CD4-positive, CD25-positive, alpha-beta regulatory T cell (primary cell): ENCODE data around the gene ZNF816. TPM values are rescaled to one million over a fixed set of nuclear protein-coding genes. Genes with fewer than 3 reads are reported as not detected.
"Not testable (repeated sequence)": the region's sequence is repeated elsewhere in the genome, so short reads cannot be mapped to it uniquely, and the experiment has no call there.

Experiments
- ATAC-seq, 2 donors: fragments of 150-1000 bp; cut with Tn5 transposase; one replicate each; pipeline ENCODE4 v1.10.0; 2021; ENCODE audit warnings: low read depth in 2 of 2, moderate number of reproducible peaks in 2 of 2, moderate library complexity in 1 of 2
- DNase-seq, 3 donors: peaks; one replicate each; pipeline versions ENCODE4 v3.0.0 to v3.0.0-alpha.2; 2012 to 2022; ENCODE audit warnings: mixed read lengths in 1 of 3
- H3K27ac ChIP-seq: one replicate; pipeline ENCODE4 v1.7.0; 2013; ENCODE audit warnings: mild to moderate bottlenecking, low read length; ENCODE audit not compliant: insufficient read depth, poor library complexity, severe bottlenecking
- H3K27me3 ChIP-seq: one replicate; pipeline ENCODE4 v1.7.0; 2013; ENCODE audit warnings: low read length; ENCODE audit not compliant: control insufficient read depth, insufficient read depth
- H3K36me3 ChIP-seq: one replicate; pipeline ENCODE4 v1.7.0; 2013; ENCODE audit warnings: mild to moderate bottlenecking, low read length, moderate library complexity; ENCODE audit not compliant: control insufficient read depth, insufficient read depth
- H3K4me1 ChIP-seq: 2 replicates; pipeline ENCODE4 v1.7.0; 2013; ENCODE audit warnings: mild to moderate bottlenecking, low read length; ENCODE audit not compliant: insufficient read depth, control insufficient read depth, poor library complexity, severe bottlenecking
- H3K4me3 ChIP-seq: one replicate; pipeline ENCODE4 v1.7.0; 2013; ENCODE audit warnings: low read depth, mild to moderate bottlenecking, low read length, moderate library complexity
- H3K9me3 ChIP-seq, 2 experiments: 1 replicate in 1 of 2; 2 replicates in 1 of 2; pipeline ENCODE4 v1.7.0; 2013; ENCODE audit warnings: low read length in 2 of 2, mild to moderate bottlenecking in 1 of 2, moderate library complexity in 1 of 2; ENCODE audit not compliant: control insufficient read depth in 2 of 2
- H3K27ac Mint-ChIP-seq, 3 donors: one replicate each; pipeline ENCODE4 v1.8.0; 2020 to 2022; ENCODE audit warnings: mild to moderate bottlenecking in 3 of 3, mixed read lengths in 3 of 3, moderate library complexity in 2 of 3
- H3K27me3 Mint-ChIP-seq: one replicate; pipeline ENCODE4 v1.8.0; 2022; ENCODE audit warnings: mild to moderate bottlenecking, mixed read lengths
- H3K36me3 Mint-ChIP-seq: one replicate; pipeline ENCODE4 v1.8.0; 2020; ENCODE audit warnings: mixed read lengths
- H3K4me1 Mint-ChIP-seq, 4 donors: one replicate each; pipeline ENCODE4 v1.8.0; 2020 to 2022; ENCODE audit warnings: mixed read lengths in 4 of 4, mild to moderate bottlenecking in 1 of 4
- H3K4me3 Mint-ChIP-seq, 4 donors: one replicate each; pipeline ENCODE4 v1.8.0; 2020 to 2022; ENCODE audit warnings: mild to moderate bottlenecking in 4 of 4, mixed read lengths in 4 of 4, moderate library complexity in 3 of 4
- H3K9me3 Mint-ChIP-seq, 7 donors: one replicate each; pipeline ENCODE4 v1.8.0; 2020 to 2022; ENCODE audit warnings: mixed read lengths in 7 of 7, mild to moderate bottlenecking in 3 of 7, moderate library complexity in 2 of 7
- polyA plus RNA-seq, 4 donors: library from polyadenylated mRNA; unstranded; fragments of 300-500 nt; fragmentation: Illumina TruSeq; gene quantifications; one replicate each; pipeline ENCODE4 v1.2.3, GENCODE V29; 2021
- total RNA-seq: library from RNA; stranded (reverse); gene quantifications from one replicate; pipeline ENCODE4 v1.2.3, GENCODE V29; 2022

The ZNF816 gene
- total and polyA plus RNA-seq, 5 donors from 2014 or later: 5.1 to 25.1 (median 13.5) TPM

GRCh38 chr19:52922841-52923777 is 39.6 kb downstream of the ZNF816 start, which contains the start of gene ZNF888:
TSS of gene ZNF888 (minus strand) at chr19:52923428. CDS start at chr19:52917873, 5,555 bp downstream.
- peak within 1 kb of the TSS; percentile 88 to 94 (median 92) for H3K4me3 Mint-ChIP-seq
- Histone ChIP-seq H3K9me3 (no peaks in the 10 kb centered on the region), H3K4me3 (peak within 1 kb of the TSS; percentile 93), H3K36me3 (peaks cover 4% of the 10 kb centered on the region), H3K27me3 (no peaks in the 10 kb centered on the region), H3K27ac (peak within 1 kb of the TSS; percentile 70), H3K4me1 (peaks cover 17% of the 10 kb centered on the region)
- ATAC-seq (peak; percentile 99 to 100), DNase-seq (peak; percentile 79 to 84 (median 79))
- H3K27ac Mint-ChIP-seq: peak within 1 kb of the TSS; percentile 80 to 94 (median 94)
- H3K9me3 Mint-ChIP-seq: peaks cover 0 to 5% (median 2%) of the 10 kb centered on the region in 7 donors
- H3K36me3 Mint-ChIP-seq: peaks cover 8% of the 10 kb centered on the region
- peaks cover 0 to 36% (median 8%) of the 10 kb centered on the region in 4 donors for H3K4me1 Mint-ChIP-seq
- H3K27me3 Mint-ChIP-seq: peaks cover 4% of the 10 kb centered on the region

GRCh38 chr19:52917531-52917930 is 45.1 kb downstream of the ZNF816 start:
- Mint-ChIP-seq H3K27me3 (peaks cover 3% of the 10 kb centered on the region), H3K4me3 (peak overlapping the region in 1 of 4 donors; percentile 69), H3K9me3 (peaks cover 0 to 12% (median 3%) of the 10 kb centered on the region in 7 donors), H3K27ac (peak overlapping the region in 1 of 3 donors; percentile 13), H3K4me1 (peaks cover 0 to 24% (median 6%) of the 10 kb centered on the region in 4 donors), H3K36me3 (peaks cover 44% of the 10 kb centered on the region)
- DNase-seq (no peak), ATAC-seq (no peak)
- H3K4me1 ChIP-seq: peaks cover 5% of the 10 kb centered on the region
- H3K9me3 ChIP-seq: peaks cover 0 to 8% of the 10 kb centered on the region in 2 experiments
- peaks cover 45% of the 10 kb centered on the region for H3K36me3 ChIP-seq
- H3K27ac ChIP-seq: no peak overlapping the region
- no peaks in the 10 kb centered on the region for H3K27me3 ChIP-seq
- no peak overlapping the region for H3K4me3 ChIP-seq

- Mint-ChIP-seq H3K9me3 (peaks cover 4 to 40% (median 29%) of the 10 kb centered on the region in 7 donors), H3K4me1 (no peaks in the 10 kb centered on the region), H3K36me3 (peaks cover 67% of the 10 kb centered on the region), H3K4me3 (no peak overlapping the region), H3K27me3 (no peaks in the 10 kb centered on the region), H3K27ac (no peak overlapping the region)
- Histone ChIP-seq H3K4me3 (no peak overlapping the region), H3K27ac (no peak overlapping the region), H3K9me3 (peaks cover 27 to 55% of the 10 kb centered on the region in 2 experiments), H3K27me3 (no peaks in the 10 kb centered on the region), H3K4me1 (no peaks in the 10 kb centered on the region), H3K36me3 (peaks cover 40% of the 10 kb centered on the region)
- DNase-seq: no peak
- no peak for ATAC-seq
These were observed 52.0 kb downstream of the ZNF816 start for GRCh38 chr19:52910648-52911047.

GRCh38 chr19:52904052-52904780 is 58.5 kb downstream of the ZNF816 start:
- not testable (repeated sequence) for H3K27me3 Mint-ChIP-seq, H3K4me1 Mint-ChIP-seq, H3K4me3 Mint-ChIP-seq, H3K4me1 ChIP-seq, H3K4me3 ChIP-seq, DNase-seq, H3K27me3 ChIP-seq, H3K27ac Mint-ChIP-seq, H3K27ac ChIP-seq, ATAC-seq
- Mint-ChIP-seq H3K9me3 (peaks cover 4 to 36% (median 26%) of the 10 kb centered on the region in 7 donors), H3K36me3 (peaks cover 29% of the 10 kb centered on the region)
- Histone ChIP-seq H3K9me3 (peaks cover 38 to 53% of the 10 kb centered on the region in 2 experiments), H3K36me3 (peaks cover 16% of the 10 kb centered on the region)

GRCh38 chr19:52901842-52902241 is 60.8 kb downstream of the ZNF816 start:
- ATAC-seq: no peak
- Mint-ChIP-seq H3K36me3 (peaks cover 12% of the 10 kb centered on the region), H3K4me3 (no peak overlapping the region), H3K27me3 (no peaks in the 10 kb centered on the region), H3K27ac (peak overlapping the region in 1 of 3 donors; percentile 20), H3K9me3 (peaks cover under 1 to 25% (median 19%) of the 10 kb centered on the region in 7 donors), H3K4me1 (peaks cover 0 to 10% (median 5%) of the 10 kb centered on the region in 4 donors)
- Histone ChIP-seq H3K36me3 (no peaks in the 10 kb centered on the region), H3K4me1 (peaks cover 12% of the 10 kb centered on the region), H3K4me3 (no peak overlapping the region), H3K9me3 (peaks cover 20 to 31% of the 10 kb centered on the region in 2 experiments), H3K27me3 (no peaks in the 10 kb centered on the region), H3K27ac (no peak overlapping the region)
- no peak for DNase-seq

Other genes starting within 250 kb of the ZNF816 start
- 26.9 TPM for gene ZNF611, start 227.8 kb downstream of the ZNF816 start, total RNA-seq
- gene ZNF611, start 227.8 kb downstream of the ZNF816 start, polyA plus RNA-seq: 10 to 100 TPM; 19.0 to 34.1 (median 24.2) TPM
- 22.3 TPM for gene ZNF600, start 176.1 kb downstream of the ZNF816 start, total RNA-seq
- 10 to 100 TPM in 2 of 4 donors, 1 to 10 TPM in 2; 4.3 to 20.8 (median 14.3) TPM for gene ZNF600, start 176.1 kb downstream of the ZNF816 start, polyA plus RNA-seq
- gene ZNF28, start 141.2 kb downstream of the ZNF816 start, total RNA-seq: 6.6 TPM
- 10 to 100 TPM; 17.7 to 31.8 (median 21.5) TPM for gene ZNF28, start 141.2 kb downstream of the ZNF816 start, polyA plus RNA-seq
- gene ZNF468, start 105.3 kb downstream of the ZNF816 start, total RNA-seq: 14.9 TPM
- gene ZNF468, start 105.3 kb downstream of the ZNF816 start, polyA plus RNA-seq: 10 to 100 TPM; 15.7 to 26.5 (median 18.0) TPM
- 5.6 TPM for gene ZNF320, start 65.2 kb downstream of the ZNF816 start, total RNA-seq
- 1 to 10 TPM; 1.3 to 5.4 (median 1.8) TPM for gene ZNF320, start 65.2 kb downstream of the ZNF816 start, polyA plus RNA-seq
- 5.0 TPM for gene ZNF888, start 39.5 kb downstream of the ZNF816 start, total RNA-seq
- 1 to 10 TPM; 1.7 to 2.8 (median 2.3) TPM for gene ZNF888, start 39.5 kb downstream of the ZNF816 start, polyA plus RNA-seq
- gene ERVV-1, start 51.0 kb upstream of the ZNF816 start, total RNA-seq: not detected
- gene ERVV-1, start 51.0 kb upstream of the ZNF816 start, polyA plus RNA-seq: not detected
- not detected for gene ERVV-2, start 81.9 kb upstream of the ZNF816 start, total RNA-seq
- gene ERVV-2, start 81.9 kb upstream of the ZNF816 start, polyA plus RNA-seq: not detected
- gene ZNF160, start 140.5 kb upstream of the ZNF816 start, total RNA-seq: 47.1 TPM
- gene ZNF160, start 140.5 kb upstream of the ZNF816 start, polyA plus RNA-seq: 10 to 100 TPM; 19.5 to 25.8 (median 23.3) TPM
- 0.49 TPM for gene ZNF415, start 170.0 kb upstream of the ZNF816 start, total RNA-seq
- 1 to 10 TPM in 2 of 4 donors, not detected in 2; 1.1 to 3.4 TPM for gene ZNF415, start 170.0 kb upstream of the ZNF816 start, polyA plus RNA-seq
- gene ZNF347, start 196.2 kb upstream of the ZNF816 start, total RNA-seq: 3.2 TPM
- gene ZNF347, start 196.2 kb upstream of the ZNF816 start, polyA plus RNA-seq: 1 to 10 TPM; 3.7 to 8.8 (median 5.1) TPM
- 1.9 TPM for gene ZNF665, start 230.5 kb upstream of the ZNF816 start, total RNA-seq
- 10 to 100 TPM in 1 of 4 donors, 1 to 10 TPM in 3; 4.1 to 13.3 (median 8.8) TPM for gene ZNF665, start 230.5 kb upstream of the ZNF816 start, polyA plus RNA-seq